HepG2 (cell line): Measurements from ENCODE around the gene GLE1. TPM values are rescaled to one million over a fixed set of nuclear protein-coding genes. Genes with fewer than 3 reads are reported as not detected.

Experiments
- ATAC-seq: fragments of 200-7000 bp; cut with Tn5 transposase; 3 replicates; pipeline ENCODE4 v1.9.1; 2020; ENCODE audit warnings: mild to moderate bottlenecking, moderate library complexity
- BruUV-seq: library from RNA; stranded (reverse); fragments of 400-500 nt; replicated peaks from 2 replicates; lab custom pipeline; 2021; lab: Mats Ljungman, UMichigan
- CTCF ChIA-PET: fragments of 300-600 bp; formaldehyde crosslinking; extraction: SDS; loops from one replicate; lab custom pipeline; 2021; ENCODE audit warnings: low total read pairs, inconsistent platforms, low intra/inter-chr PET ratio; lab: Yijun Ruan, JAX
- POLR2A ChIA-PET: fragments of 350-600 bp; sonication (Branson Sonifier 250); formaldehyde crosslinking; loops from one replicate; lab custom pipeline; 2020; ENCODE audit warnings: antibody characterized with exemption, inconsistent platforms; lab: Yijun Ruan, JAX
- DNase-seq: peaks from one replicate; pipeline ENCODE4 v3.0.0-alpha.2; 2015; ENCODE audit warnings: low spot score
- FAIRE-seq: peaks from 3 replicates; lab custom pipeline; 2011; peaks lifted over from hg19 to GRCh38; lab: Jason Lieb, UNC
- H2AFZ ChIP-seq: one replicate; pipeline ENCODE4 v1.6.1; 2011; ENCODE audit warnings: low read length, inconsistent platforms
- H3K27ac ChIP-seq: fragments of 300-600 bp; 3 replicates; pipeline ENCODE4 v1.8.0; 2011; ENCODE audit warnings: mixed run types, mild to moderate bottlenecking, mixed read lengths, low read length, inconsistent platforms; ENCODE audit not compliant: insufficient read depth; ENCODE audit errors: extremely low read length
- H3K27me3 ChIP-seq, 2 experiments: fragments of 200-600 bp in 1 of 2; 2 replicates in 1 of 2; 3 replicates in 1 of 2; pipeline versions ENCODE4 v1.6.0 to v1.8.0; 2011; ENCODE audit warnings: low read length in 2 of 2, mild to moderate bottlenecking in 2 of 2, moderate library complexity in 2 of 2, inconsistent platforms in 1 of 2; ENCODE audit not compliant: insufficient read depth in 2 of 2, control insufficient read depth in 1 of 2
- H3K36me3 ChIP-seq, 2 experiments: fragments of 200-600 bp in 1 of 2; replicated peaks in 1 of 2; 2 replicates in 1 of 2; 3 replicates in 1 of 2; pipeline versions ENCODE4 v1.5.1 to v1.8.0; 2011; ENCODE audit warnings: low read length in 2 of 2, inconsistent platforms in 1 of 2; ENCODE audit not compliant: insufficient read depth in 2 of 2, control insufficient read depth in 1 of 2
- H3K4me1 ChIP-seq: 2 replicates; pipeline ENCODE4 v1.5.1; 2012; ENCODE audit warnings: low read length, inconsistent platforms; ENCODE audit not compliant: insufficient read depth
- H3K4me2 ChIP-seq: 2 replicates; pipeline ENCODE4 v1.6.0; 2011; ENCODE audit warnings: low read depth, low read length, inconsistent platforms
- H3K4me3 ChIP-seq, 3 experiments: fragments of 200-600 bp in 1 of 3; sonication (generic), shearing (Covaris generic) in 1 of 3; replicated peaks in 1 of 3; 2 replicates each; pipeline ENCODE4 v1.5.1; 2011 to 2016; ENCODE audit warnings: low read length in 3 of 3, inconsistent platforms in 2 of 3, low read depth in 2 of 3, mild to moderate bottlenecking in 2 of 3, control low read depth in 1 of 3, mixed read lengths in 1 of 3; ENCODE audit not compliant: insufficient read depth in 1 of 3
- H3K79me2 ChIP-seq: one replicate; pipeline ENCODE4 v1.6.1; 2011; ENCODE audit warnings: low read length, inconsistent platforms; ENCODE audit not compliant: insufficient read depth
- H3K9ac ChIP-seq: 2 replicates; pipeline ENCODE4 v1.6.0; 2011; ENCODE audit warnings: mild to moderate bottlenecking, low read depth, low read length, inconsistent platforms; ENCODE audit not compliant: insufficient read depth
- H3K9me3 ChIP-seq: 2 replicates; pipeline ENCODE4 v1.5.1; 2012; ENCODE audit warnings: mild to moderate bottlenecking, low read length
- H4K20me1 ChIP-seq: 2 replicates; pipeline ENCODE4 v1.6.0; 2011; ENCODE audit warnings: inconsistent platforms, mild to moderate bottlenecking, low read length, moderate library complexity; ENCODE audit not compliant: insufficient read depth
- CAMTA2 ChIP-seq: sonication (generic); formaldehyde crosslinking; IDR thresholded peaks from 2 replicates; pipeline ENCODE4 v1.4.0; 2020; ENCODE audit warnings: mild to moderate bottlenecking, missing genetic modification reagents, borderline replicate concordance
- EP300 ChIP-seq, 3 experiments: sonication (generic) in 1 of 3; formaldehyde crosslinking in 1 of 3; IDR thresholded peaks; 2 replicates each; pipeline versions ENCODE4 v1.5.1 to v1.6.1; 2011 to 2020; ENCODE audit warnings: low read depth in 2 of 3, low read length in 2 of 3, borderline replicate concordance in 1 of 3, improper control_type of control experiment in 1 of 3, mild to moderate bottlenecking in 1 of 3, missing genetic modification reagents in 1 of 3, moderate library complexity in 1 of 3
- FOSL1 ChIP-seq: sonication (generic); formaldehyde crosslinking; IDR thresholded peaks from 2 replicates; pipeline ENCODE4 v1.9.0; 2021; ENCODE audit warnings: missing genetic modification reagents, borderline replicate concordance
- HNF4G ChIP-seq, 2 experiments: sonication (generic) in 1 of 2; formaldehyde crosslinking in 1 of 2; IDR thresholded peaks; 2 replicates each; pipeline versions ENCODE4 v1.4.0 to v1.6.1; 2011 to 2020; ENCODE audit warnings: borderline replicate concordance in 2 of 2, low read depth in 2 of 2, mild to moderate bottlenecking in 2 of 2, low read length in 1 of 2, missing genetic modification reagents in 1 of 2, moderate library complexity in 1 of 2
- IRX3 ChIP-seq: sonication (generic); formaldehyde crosslinking; IDR thresholded peaks from 2 replicates; pipeline ENCODE4 v1.8.1; 2023; ENCODE audit warnings: mild to moderate bottlenecking, low read depth, missing genetic modification reagents, borderline replicate concordance
- MED1 ChIP-seq: sonication (generic); formaldehyde crosslinking; IDR thresholded peaks from 2 replicates; pipeline ENCODE4 v1.4.0; 2020; ENCODE audit warnings: missing genetic modification reagents
- NR2F6 ChIP-seq, 2 experiments: IDR thresholded peaks; 2 replicates each; pipeline ENCODE4 v1.6.1; 2016; ENCODE audit warnings: antibody characterized with exemption in 1 of 2, mild to moderate bottlenecking in 1 of 2
- RCOR2 ChIP-seq: IDR thresholded peaks from 2 replicates; pipeline ENCODE4 v1.6.1; 2016; ENCODE audit warnings: missing biosample characterization, missing genetic modification reagents
- RFX1 ChIP-seq: fragments of 450-650 bp; IDR thresholded peaks from 2 replicates; pipeline ENCODE4 v1.6.1; 2017
- SAP130 ChIP-seq: IDR thresholded peaks from 2 replicates; pipeline ENCODE4 v1.6.1; 2016; ENCODE audit warnings: low read depth
- SOX6 ChIP-seq, 2 experiments: fragments of 450-650 bp in 1 of 2; sonication (generic) in 1 of 2; formaldehyde crosslinking in 1 of 2; IDR thresholded peaks; 2 replicates each; pipeline versions ENCODE4 v1.4.0 to v1.6.1; 2017 to 2020; ENCODE audit warnings: antibody characterized with exemption in 1 of 2, mild to moderate bottlenecking in 1 of 2, missing genetic modification reagents in 1 of 2
- TEAD3 ChIP-seq: optimal IDR thresholded peaks from 2 replicates; pipeline ENCODE3; 2016; ENCODE audit warnings: borderline replicate concordance
- WGBS: methylation state at CpG from one replicate; pipeline ENCODE4 v1.1.6; 2017; ENCODE audit warnings: low lambda C conversion rate; 5-methylcytosine and 5-hydroxymethylcytosine counted together
- in situ Hi-C: cut with HindIII; loops from 2 replicates; pipeline ENCODE4 v1.10.0; 2017; ENCODE audit warnings: low pct_unique_long_range_greater_than_20kb; ENCODE audit not compliant: extremely low pct_ligation_motif_present
- intact Hi-C: fragments of 100-400 bp; cut with micrococcal nuclease; formaldehyde crosslinking; loops from one replicate; pipeline ENCODE4 v1.10.0; 2022; ENCODE audit not compliant: unreplicated experiment
- polyA plus RNA-seq, 8 experiments: library from polyadenylated mRNA; depleted of rRNA in 3 of 8; stranded (reverse) in 7 of 8; unstranded in 1 of 8; fragments of >200 nt; fragmentation: Illumina TruSeq in 4 of 8; extraction: Trizol in 4 of 8; gene quantifications; 2 replicates each; pipeline versions ENCODE4 v1.2.1 to v1.2.3, GENCODE V29; 2011 to 2016; ENCODE audit warnings: low read depth in 4 of 8, missing spikeins in 1 of 8, mixed read lengths in 1 of 8; ENCODE audit not compliant: insufficient read depth in 1 of 8
- total RNA-seq, 5 experiments: library from RNA; depleted of rRNA; stranded (reverse); fragments of >200 nt; fragmentation: Illumina TruSeq; extraction: Trizol; gene quantifications; 2 replicates each; pipeline ENCODE4 v1.2.3, GENCODE V29; 2016; ENCODE audit warnings: low read depth in 1 of 5
- TF ChIP-seq, protein P1 (sequence below): IDR thresholded peaks from 2 replicates; pipeline ENCODE4 v1.6.1; 2016
- TF ChIP-seq, protein P2 (sequence below): sonication (generic); formaldehyde crosslinking; IDR thresholded peaks from 2 replicates; pipeline ENCODE4 v1.8.0; 2022; ENCODE audit warnings: mild to moderate bottlenecking, missing genetic modification reagents, borderline replicate concordance
- TF ChIP-seq, protein P3 (sequence below): IDR thresholded peaks from 2 replicates; pipeline ENCODE4 v1.4.0; 2020; ENCODE audit warnings: mild to moderate bottlenecking, missing genetic modification reagents

The GLE1 gene
- total and polyA plus RNA-seq, 2 of the 13 experiments (the other 11 are each of a cell fraction or from before 2014, with no cell fraction given) = 14.7 to 28.8 TPM

DNA sequence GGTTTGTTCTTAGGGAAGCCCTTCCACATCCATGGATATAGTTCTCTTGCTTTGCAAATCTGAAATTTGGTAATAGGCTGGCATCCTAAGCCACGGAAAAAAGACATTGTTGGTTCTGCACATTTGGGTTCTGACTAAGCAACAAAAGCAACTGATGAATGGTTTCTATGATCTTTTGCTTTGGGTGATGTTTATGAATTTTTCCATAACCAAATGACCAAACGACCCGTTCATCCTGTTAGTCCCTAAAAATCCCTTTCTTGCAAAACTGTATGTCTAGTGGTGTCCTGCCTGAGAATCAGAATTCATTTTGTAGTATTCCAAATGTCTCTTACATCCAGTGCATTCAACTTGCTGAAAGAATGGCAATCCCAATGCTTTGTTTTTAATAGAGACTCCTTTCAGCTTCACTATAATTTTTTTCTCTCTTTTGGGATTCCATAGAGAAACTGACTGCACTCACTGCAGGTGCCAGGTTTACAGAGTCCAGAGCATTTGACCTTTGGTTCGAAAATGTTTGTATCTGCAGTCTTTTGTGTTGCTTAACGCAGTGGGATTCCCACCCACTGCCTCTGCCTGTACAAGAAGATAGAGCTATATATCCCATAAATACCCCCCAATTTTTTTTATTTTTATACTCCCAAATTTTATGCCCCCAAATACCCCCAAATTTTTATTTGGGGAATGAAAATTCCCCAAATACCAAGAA, 52.6 kb downstream of the GLE1 start:
- Histone ChIP-seq H3K79me2 (peaks cover 57% of the 10 kb centered on the region), H3K36me3 (no peaks in the 10 kb centered on the region), H3K9me3 (no peaks in the 10 kb centered on the region), H3K27ac (peak overlapping the region; percentile 14), H3K4me3 (peak overlapping the region; percentile 10 to 41 (median 37); a peak in 3 of 6 replicates), H2AFZ (no peak overlapping the region), H4K20me1 (peaks cover 30% of the 10 kb centered on the region), H3K4me2 (peak overlapping the region; percentile 63), H3K4me1 (peaks cover 62% of the 10 kb centered on the region), H3K9ac (0 out of 2 replicates have a peak overlapping the region, but pooled peaks have one; percentile 2), H3K27me3 (no peaks in the 10 kb centered on the region)
- FAIRE-seq = no peak
- intact Hi-C loops (loop anchor here (5.0 kb wide), 1 partner anchor 120 kb away; no protein-coding TSS in a partner anchor), in situ Hi-C loops (no loop called here)
- BruUV-seq = no TSS peak
- 12% methylated on average over 5 of the region's 5 CpGs for WGBS
- peak; percentile 78 for DNase-seq
- ATAC-seq = peak; percentile 47
- CTCF ChIA-PET = no interaction called here
- POLR2A ChIA-PET = interaction anchor here (0.6 to 1.3 kb wide), 4 partner anchors 22 to 424 kb away, joined by 3 to 6 read pairs (median 3); no protein-coding TSS in a partner anchor
- TF ChIP-seq HNF4G (IDR thresholded peaks at IDR 0.05; ENCODE audit: borderline replicate concordance, low read depth, low read length) = peak; percentile 88
- TF ChIP-seq HNF4G (CRISPR knock-in tag; IDR thresholded peaks at IDR 0.05; ENCODE audit: borderline replicate concordance, low read depth) = no peak; the same call in 1 of the 2 replicates
- no peak for TF ChIP-seq SOX6 (IDR thresholded peaks at IDR 0.05)
- TF ChIP-seq SOX6 (CRISPR knock-in tag; IDR thresholded peaks at IDR 0.05) = peak; percentile 45; the same call in 1 of the 2 replicates
- TF ChIP-seq IRX3 (CRISPR knock-in tag) = no peak
- TF ChIP-seq SAP130 (CRISPR knock-in tag) = peak; percentile 65
- peak; percentile 34 for TF ChIP-seq TEAD3 (CRISPR knock-in tag)
- TF ChIP-seq, protein P1, sequence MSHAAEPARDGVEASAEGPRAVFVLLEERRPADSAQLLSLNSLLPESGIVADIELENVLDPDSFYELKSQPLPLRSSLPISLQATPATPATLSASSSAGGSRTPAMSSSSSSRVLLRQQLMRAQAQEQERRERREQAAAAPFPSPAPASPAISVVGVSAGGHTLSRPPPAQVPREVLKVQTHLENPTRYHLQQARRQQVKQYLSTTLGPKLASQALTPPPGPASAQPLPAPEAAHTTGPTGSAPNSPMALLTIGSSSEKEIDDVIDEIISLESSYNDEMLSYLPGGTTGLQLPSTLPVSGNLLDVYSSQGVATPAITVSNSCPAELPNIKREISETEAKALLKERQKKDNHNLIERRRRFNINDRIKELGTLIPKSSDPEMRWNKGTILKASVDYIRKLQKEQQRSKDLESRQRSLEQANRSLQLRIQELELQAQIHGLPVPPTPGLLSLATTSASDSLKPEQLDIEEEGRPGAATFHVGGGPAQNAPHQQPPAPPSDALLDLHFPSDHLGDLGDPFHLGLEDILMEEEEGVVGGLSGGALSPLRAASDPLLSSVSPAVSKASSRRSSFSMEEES (CRISPR knock-in tag) = no peak
- no peak for TF ChIP-seq RFX1
- TF ChIP-seq, protein P2, sequence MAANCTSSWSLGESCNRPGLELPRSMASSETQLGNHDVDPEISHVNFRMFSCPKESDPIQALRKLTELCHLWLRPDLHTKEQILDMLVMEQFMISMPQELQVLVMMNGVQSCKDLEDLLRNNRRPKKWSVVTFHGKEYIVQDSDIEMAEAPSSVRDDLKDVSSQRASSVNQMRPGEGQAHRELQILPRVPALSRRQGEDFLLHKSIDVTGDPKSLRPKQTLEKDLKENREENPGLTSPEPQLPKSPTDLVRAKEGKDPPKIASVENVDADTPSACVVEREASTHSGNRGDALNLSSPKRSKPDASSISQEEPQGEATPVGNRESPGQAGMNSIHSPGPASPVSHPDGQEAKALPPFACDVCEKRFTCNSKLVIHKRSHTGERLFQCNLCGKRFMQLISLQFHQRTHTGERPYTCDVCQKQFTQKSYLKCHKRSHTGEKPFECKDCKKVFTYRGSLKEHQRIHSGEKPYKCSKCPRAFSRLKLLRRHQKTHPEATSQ (CRISPR knock-in tag) = no peak
- no peak for TF ChIP-seq FOSL1 (CRISPR knock-in tag)
- TF ChIP-seq, protein P3, sequence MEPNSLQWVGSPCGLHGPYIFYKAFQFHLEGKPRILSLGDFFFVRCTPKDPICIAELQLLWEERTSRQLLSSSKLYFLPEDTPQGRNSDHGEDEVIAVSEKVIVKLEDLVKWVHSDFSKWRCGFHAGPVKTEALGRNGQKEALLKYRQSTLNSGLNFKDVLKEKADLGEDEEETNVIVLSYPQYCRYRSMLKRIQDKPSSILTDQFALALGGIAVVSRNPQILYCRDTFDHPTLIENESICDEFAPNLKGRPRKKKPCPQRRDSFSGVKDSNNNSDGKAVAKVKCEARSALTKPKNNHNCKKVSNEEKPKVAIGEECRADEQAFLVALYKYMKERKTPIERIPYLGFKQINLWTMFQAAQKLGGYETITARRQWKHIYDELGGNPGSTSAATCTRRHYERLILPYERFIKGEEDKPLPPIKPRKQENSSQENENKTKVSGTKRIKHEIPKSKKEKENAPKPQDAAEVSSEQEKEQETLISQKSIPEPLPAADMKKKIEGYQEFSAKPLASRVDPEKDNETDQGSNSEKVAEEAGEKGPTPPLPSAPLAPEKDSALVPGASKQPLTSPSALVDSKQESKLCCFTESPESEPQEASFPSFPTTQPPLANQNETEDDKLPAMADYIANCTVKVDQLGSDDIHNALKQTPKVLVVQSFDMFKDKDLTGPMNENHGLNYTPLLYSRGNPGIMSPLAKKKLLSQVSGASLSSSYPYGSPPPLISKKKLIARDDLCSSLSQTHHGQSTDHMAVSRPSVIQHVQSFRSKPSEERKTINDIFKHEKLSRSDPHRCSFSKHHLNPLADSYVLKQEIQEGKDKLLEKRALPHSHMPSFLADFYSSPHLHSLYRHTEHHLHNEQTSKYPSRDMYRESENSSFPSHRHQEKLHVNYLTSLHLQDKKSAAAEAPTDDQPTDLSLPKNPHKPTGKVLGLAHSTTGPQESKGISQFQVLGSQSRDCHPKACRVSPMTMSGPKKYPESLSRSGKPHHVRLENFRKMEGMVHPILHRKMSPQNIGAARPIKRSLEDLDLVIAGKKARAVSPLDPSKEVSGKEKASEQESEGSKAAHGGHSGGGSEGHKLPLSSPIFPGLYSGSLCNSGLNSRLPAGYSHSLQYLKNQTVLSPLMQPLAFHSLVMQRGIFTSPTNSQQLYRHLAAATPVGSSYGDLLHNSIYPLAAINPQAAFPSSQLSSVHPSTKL (CRISPR knock-in tag) = peak; percentile 75
- TF ChIP-seq RCOR2 (CRISPR knock-in tag) = 0 out of 2 replicates have a peak, but pooled peaks have one; percentile 56
- TF ChIP-seq CAMTA2 (CRISPR knock-in tag) = no peak
- TF ChIP-seq EP300 (IDR thresholded peaks at IDR 0.05; ENCODE audit: low read depth in 2 of 2, low read length in 2 of 2) = peak; percentile 40 to 59; a peak in 1 of 4 replicates
- TF ChIP-seq EP300 (CRISPR knock-in tag; IDR thresholded peaks at IDR 0.05; ENCODE audit: borderline replicate concordance) = no peak
- 0 out of 2 replicates have a peak, but pooled peaks have one; percentile 37 for TF ChIP-seq MED1
- TF ChIP-seq NR2F6 (IDR thresholded peaks at IDR 0.05) = peak; percentile 62
- peak; percentile 70 for TF ChIP-seq NR2F6 (CRISPR knock-in tag; IDR thresholded peaks at IDR 0.05)
